Testis (tissue), 3 donors: ENCODE measurements around the gene SIAH1. TPM values are rescaled to one million over a fixed set of nuclear protein-coding genes. Genes with fewer than 3 reads are reported as not detected.
A peak's percentile ranks its signal among the peaks of the same experiment; 100 is the strongest.
"Not testable (repeated sequence)": the region's sequence is repeated elsewhere in the genome, so short reads cannot be mapped to it uniquely, and the experiment has no call there.

Experiments
- DNase-seq: peaks from one replicate; pipeline ENCODE4 v3.0.0-alpha.2; 2019
- H3K27ac ChIP-seq, 2 donors: fragments of 200-600 bp; sonication (generic); one replicate each; pipeline ENCODE4 v1.5.1; 2019
- H3K27me3 ChIP-seq: fragments of 200-600 bp; sonication (generic); one replicate; pipeline ENCODE4 v1.5.1; 2019
- H3K36me3 ChIP-seq: fragments of 200-600 bp; sonication (generic); one replicate; pipeline ENCODE4 v1.5.1; 2017; ENCODE audit warnings: low read depth; ENCODE audit errors: missing control alignments
- H3K4me1 ChIP-seq: fragments of 200-600 bp; sonication (generic); one replicate; pipeline ENCODE4 v1.5.1; 2019
- H3K4me3 ChIP-seq, 2 donors: fragments of 200-600 bp; sonication (generic); one replicate each; pipeline ENCODE4 v1.5.1; 2017 to 2019
- H3K9me3 ChIP-seq: fragments of 200-600 bp; sonication (generic); one replicate; pipeline ENCODE4 v1.5.1; 2017
- POLR2A ChIP-seq: fragments of 450-650 bp; IDR thresholded peaks from one replicate; pipeline ENCODE4 v1.6.1; 2017; ENCODE audit warnings: antibody characterized with exemption, mild to moderate bottlenecking, moderate library complexity
- WGBS, 2 donors: methylation state at CpG; one replicate each; pipeline ENCODE4 v1.1.5; 2018; 5-methylcytosine and 5-hydroxymethylcytosine counted together
- intact Hi-C: fragments of 100-400 bp; cut with DNase I; formaldehyde crosslinking; loops from one replicate; pipeline ENCODE4 v1.15.1; 2023; ENCODE audit warnings: low total_unique reads
- polyA plus RNA-seq: library from polyadenylated mRNA; stranded (reverse); fragments of 350-450 nt; fragmentation: Illumina TruSeq; extraction: RNeasy Lipid Tissue Mini Kit (QIAGEN cat#74804); gene quantifications from one replicate; pipeline ENCODE4 v1.2.3, GENCODE V29; 2014; ENCODE audit warnings: low read depth, low replicate concordance; ENCODE audit not compliant: insufficient read depth
- small RNA-seq, 2 donors: library from RNA; depleted of rRNA; stranded (forward); fragments of <200 nt; gene quantifications; one replicate each; pipeline ENCODE3, GENCODE V24; 2016
- total RNA-seq, 2 donors: library from RNA; depleted of rRNA; stranded (reverse); fragments of >200 nt; gene quantifications; one replicate each; pipeline ENCODE4 v1.2.3, GENCODE V29; 2016
- TF ChIP-seq, protein P1 (sequence below), 3 experiments: fragments of 450-650 bp in 2 of 3; fragments of 200-600 bp in 1 of 3; sonication (generic) in 1 of 3; IDR thresholded peaks; one replicate each; pipeline ENCODE4 v1.5.1; 2016 to 2019; ENCODE audit warnings: antibody characterized with exemption in 3 of 3, mild to moderate bottlenecking in 2 of 3, moderate library complexity in 1 of 3

The SIAH1 gene
- total and polyA plus RNA-seq, 3 donors from 2014 or later: 48.2 to 60.3 (median 53.7) TPM

GRCh38 chr16:48318630-48319029 is 66.6 kb downstream of the SIAH1 start:
- no peaks in the 10 kb centered on the region for H3K36me3 ChIP-seq
- no peaks in the 10 kb centered on the region for H3K9me3 ChIP-seq
- intact Hi-C loops: no loop called here
- WGBS, 2 donors: 63 to 72% methylated on average over 4 of the region's 4 CpGs
- H3K27ac ChIP-seq: no peak overlapping the region
- TF ChIP-seq, protein P1, sequence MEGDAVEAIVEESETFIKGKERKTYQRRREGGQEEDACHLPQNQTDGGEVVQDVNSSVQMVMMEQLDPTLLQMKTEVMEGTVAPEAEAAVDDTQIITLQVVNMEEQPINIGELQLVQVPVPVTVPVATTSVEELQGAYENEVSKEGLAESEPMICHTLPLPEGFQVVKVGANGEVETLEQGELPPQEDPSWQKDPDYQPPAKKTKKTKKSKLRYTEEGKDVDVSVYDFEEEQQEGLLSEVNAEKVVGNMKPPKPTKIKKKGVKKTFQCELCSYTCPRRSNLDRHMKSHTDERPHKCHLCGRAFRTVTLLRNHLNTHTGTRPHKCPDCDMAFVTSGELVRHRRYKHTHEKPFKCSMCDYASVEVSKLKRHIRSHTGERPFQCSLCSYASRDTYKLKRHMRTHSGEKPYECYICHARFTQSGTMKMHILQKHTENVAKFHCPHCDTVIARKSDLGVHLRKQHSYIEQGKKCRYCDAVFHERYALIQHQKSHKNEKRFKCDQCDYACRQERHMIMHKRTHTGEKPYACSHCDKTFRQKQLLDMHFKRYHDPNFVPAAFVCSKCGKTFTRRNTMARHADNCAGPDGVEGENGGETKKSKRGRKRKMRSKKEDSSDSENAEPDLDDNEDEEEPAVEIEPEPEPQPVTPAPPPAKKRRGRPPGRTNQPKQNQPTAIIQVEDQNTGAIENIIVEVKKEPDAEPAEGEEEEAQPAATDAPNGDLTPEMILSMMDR (IDR thresholded peaks at IDR 0.05): no peak
- no peak for TF ChIP-seq POLR2A
- DNase-seq: no peak
- no peaks in the 10 kb centered on the region for H3K27me3 ChIP-seq
- no peaks in the 10 kb centered on the region for H3K4me1 ChIP-seq
- H3K4me3 ChIP-seq: no peak overlapping the region

GRCh38 chr16:48317614-48318315 is 67.4 kb downstream of the SIAH1 start:
- no peaks in the 10 kb centered on the region for H3K4me1 ChIP-seq
- 80 to 84% methylated on average over 2 of the region's 2 CpGs for WGBS, 2 donors
- TF ChIP-seq POLR2A: no peak
- TF ChIP-seq, protein P1 (IDR thresholded peaks at IDR 0.05): peak in 1 of 3 experiments; percentile 18
- DNase-seq: no peak
- no peaks in the 10 kb centered on the region for H3K36me3 ChIP-seq
- H3K27ac ChIP-seq: no peak overlapping the region
- intact Hi-C loops: no loop called here
- no peaks in the 10 kb centered on the region for H3K27me3 ChIP-seq
- H3K4me3 ChIP-seq: no peak overlapping the region
- H3K9me3 ChIP-seq: no peaks in the 10 kb centered on the region

- no peaks in the 10 kb centered on the region for H3K27me3 ChIP-seq
- intact Hi-C loops: no loop called here
- no peaks in the 10 kb centered on the region for H3K9me3 ChIP-seq
- H3K4me3 ChIP-seq: no peak overlapping the region
- no peaks in the 10 kb centered on the region for H3K36me3 ChIP-seq
- 84 to 88% methylated on average over 1 of the region's 1 CpG for WGBS, 2 donors
- no peaks in the 10 kb centered on the region for H3K4me1 ChIP-seq
- no peak overlapping the region for H3K27ac ChIP-seq
- DNase-seq: no peak
- no peak for TF ChIP-seq POLR2A
- TF ChIP-seq, protein P1 (IDR thresholded peaks at IDR 0.05): no peak
These were observed 68.2 kb downstream of the SIAH1 start for GRCh38 chr16:48317026-48317425.

- intact Hi-C loops, H3K27me3 ChIP-seq, DNase-seq, H3K36me3 ChIP-seq, H3K4me1 ChIP-seq, H3K9me3 ChIP-seq, H3K4me3 ChIP-seq, H3K27ac ChIP-seq: not testable (repeated sequence)
- 97 to 99% methylated on average over 3 of the region's 3 CpGs for WGBS, 2 donors
These were observed 71.3 kb downstream of the SIAH1 start for GRCh38 chr16:48313905-48314304.

GRCh38 chr16:48310908-48311641 is 74.1 kb downstream of the SIAH1 start:
- no peaks in the 10 kb centered on the region for H3K4me1 ChIP-seq
- no peaks in the 10 kb centered on the region for H3K27me3 ChIP-seq
- H3K9me3 ChIP-seq: no peaks in the 10 kb centered on the region
- 95 to 97% methylated on average over 4 of the region's 4 CpGs for WGBS, 2 donors
- intact Hi-C loops: no loop called here
- DNase-seq: no peak
- TF ChIP-seq POLR2A: no peak
- TF ChIP-seq, protein P1 (IDR thresholded peaks at IDR 0.05): no peak
- H3K36me3 ChIP-seq: no peaks in the 10 kb centered on the region
- H3K27ac ChIP-seq: no peak overlapping the region
- no peak overlapping the region for H3K4me3 ChIP-seq

Small RNAs within 50 kb of the gene (small RNA-seq; reads per million reads assigned to genes)
- 0 reads per million in 2 donors for gene RF00017

Other genes with a start within 250 kb of the SIAH1 start
- 10 to 100 TPM; 14.2 to 18.3 TPM for gene ABCC12, start 229.4 kb downstream of the SIAH1 start, total RNA-seq
- gene ABCC12, start 229.4 kb downstream of the SIAH1 start, polyA plus RNA-seq: 24.6 TPM
- gene LONP2, start 141.1 kb downstream of the SIAH1 start, total RNA-seq: 10 to 100 TPM; 51.1 to 51.7 TPM
- 36.4 TPM for gene LONP2, start 141.1 kb downstream of the SIAH1 start, polyA plus RNA-seq
- gene ABCC11, start 137.9 kb downstream of the SIAH1 start, total RNA-seq: 1 to 10 TPM; 6.8 to 7.5 TPM
- 24.1 TPM for gene ABCC11, start 137.9 kb downstream of the SIAH1 start, polyA plus RNA-seq
- 10 to 100 TPM; 26.3 to 31.2 TPM for gene N4BP1, start 224.8 kb upstream of the SIAH1 start, total RNA-seq
- 27.8 TPM for gene N4BP1, start 224.8 kb upstream of the SIAH1 start, polyA plus RNA-seq